Fibroblast of skin of left biceps (primary cell): ENCODE measurements around the gene PRKCE.

ENCODE experiments used
- DNase-seq, 2 experiments: peaks; one replicate each; pipeline ENCODE4 v3.0.0-alpha.2; 2013; ENCODE audit warnings: low read depth in 2 of 2

Gene PRKCE

DNA sequence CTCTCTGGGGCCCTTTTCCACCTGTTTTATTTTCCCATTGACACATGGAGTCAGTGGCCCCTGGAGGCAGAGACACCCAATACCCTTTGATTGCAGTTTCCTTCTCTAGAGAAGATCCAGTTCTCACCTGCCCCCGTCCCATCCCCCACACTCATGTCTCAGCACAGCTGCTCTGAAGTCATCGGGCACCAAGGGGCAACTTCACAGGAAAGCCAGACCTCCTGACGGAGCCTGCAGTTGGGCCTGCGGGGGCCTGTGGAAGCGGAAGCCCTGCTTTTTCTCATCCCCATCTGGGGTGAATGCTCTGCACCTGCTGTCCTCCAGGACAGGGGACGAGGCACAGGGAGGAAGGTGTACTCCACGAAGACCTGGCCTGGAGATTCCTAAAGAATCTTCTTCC, 337.4 kb downstream of the PRKCE start:
- no peak for DNase-seq

DNA sequence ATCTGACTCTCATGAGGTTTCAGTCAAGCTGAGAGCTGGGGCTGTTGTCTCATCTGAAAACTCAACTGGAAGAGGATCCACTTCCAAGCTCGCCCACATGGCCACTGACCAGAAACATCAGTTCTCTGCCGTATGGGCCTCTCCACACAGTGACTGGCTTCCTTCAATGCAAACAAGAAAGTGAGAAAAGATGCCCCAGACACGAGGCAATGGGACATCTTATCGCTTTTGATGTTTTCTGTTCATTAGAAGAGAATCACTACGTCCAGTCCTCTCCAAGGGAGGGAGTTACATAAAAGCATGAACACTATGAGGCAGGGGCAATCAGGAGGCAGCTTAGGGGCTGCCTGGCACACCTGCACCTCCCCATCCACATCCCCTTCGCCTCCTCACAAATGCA, 338.7 kb downstream of the PRKCE start:
- no peak for DNase-seq

DNA sequence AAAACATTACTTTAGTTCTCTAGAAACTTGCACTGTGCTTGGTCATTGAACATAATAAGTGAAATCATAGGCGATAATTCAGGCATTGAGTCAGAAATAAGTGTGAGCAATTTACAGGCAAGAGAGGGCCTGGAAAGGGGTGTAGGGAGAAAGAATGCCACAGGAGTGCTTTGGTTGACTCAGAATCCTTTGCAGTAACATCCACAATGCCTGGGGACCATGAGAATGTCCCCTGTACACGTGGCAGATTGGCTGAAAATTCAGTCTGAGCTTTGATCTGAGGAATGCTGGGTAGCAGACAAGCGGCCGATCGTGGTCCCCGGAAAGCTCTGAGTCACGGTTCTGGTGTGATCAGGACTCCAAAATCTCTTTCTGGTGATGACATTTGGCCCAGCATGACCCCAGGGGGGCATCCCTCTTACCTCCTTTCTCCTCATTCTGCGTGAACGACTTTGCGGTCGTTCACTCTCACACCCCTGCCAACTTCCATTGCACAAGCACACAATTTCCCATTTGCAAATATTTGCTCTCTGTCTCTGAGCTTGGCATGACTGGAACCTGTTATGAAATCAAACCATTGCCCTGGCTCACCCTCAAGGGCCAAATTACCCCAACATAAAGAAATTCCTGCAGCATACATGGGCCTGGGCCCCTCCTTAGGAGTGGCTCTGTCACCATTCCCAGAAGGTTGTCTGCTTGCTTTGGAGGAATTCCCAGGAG, 340.7 kb downstream of the PRKCE start:
- DNase-seq: peak in 1 of 2 experiments; percentile 34

DNA sequence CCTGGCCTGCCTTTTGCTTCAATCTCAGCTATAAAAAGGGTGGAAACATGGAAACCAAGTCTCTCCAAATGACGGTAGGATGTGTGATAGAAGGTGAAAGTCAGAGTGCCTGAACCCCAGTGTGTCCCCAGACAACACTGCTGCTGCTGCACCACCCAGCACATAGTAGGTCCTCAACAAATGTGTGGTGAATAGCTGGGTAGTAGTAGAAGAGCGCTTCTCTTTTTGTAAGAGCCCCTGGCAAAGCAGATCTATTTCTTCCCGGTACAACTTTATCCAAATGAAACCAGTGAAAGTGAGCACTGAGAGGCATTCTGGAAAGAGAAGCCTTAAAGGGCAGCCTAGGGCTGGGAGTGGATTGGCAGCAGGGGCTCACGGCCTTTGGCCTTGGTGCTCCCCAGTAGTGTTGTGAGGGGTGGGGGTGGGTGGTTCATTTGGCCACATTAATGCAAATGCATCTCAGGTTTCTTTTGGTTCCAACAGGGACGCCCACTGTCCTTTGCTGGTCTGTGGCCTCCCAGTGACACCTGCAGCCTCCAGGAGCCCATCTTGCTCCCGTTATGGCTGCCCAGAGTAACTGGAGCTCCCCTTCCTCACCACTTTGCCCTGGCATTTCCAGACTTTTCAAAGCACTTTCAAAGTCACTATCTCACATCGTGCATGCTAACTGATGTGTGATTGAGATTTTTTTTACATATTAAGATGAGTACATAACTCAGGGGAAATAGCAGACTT, 341.4 kb downstream of the PRKCE start:
- no peak for DNase-seq

DNA sequence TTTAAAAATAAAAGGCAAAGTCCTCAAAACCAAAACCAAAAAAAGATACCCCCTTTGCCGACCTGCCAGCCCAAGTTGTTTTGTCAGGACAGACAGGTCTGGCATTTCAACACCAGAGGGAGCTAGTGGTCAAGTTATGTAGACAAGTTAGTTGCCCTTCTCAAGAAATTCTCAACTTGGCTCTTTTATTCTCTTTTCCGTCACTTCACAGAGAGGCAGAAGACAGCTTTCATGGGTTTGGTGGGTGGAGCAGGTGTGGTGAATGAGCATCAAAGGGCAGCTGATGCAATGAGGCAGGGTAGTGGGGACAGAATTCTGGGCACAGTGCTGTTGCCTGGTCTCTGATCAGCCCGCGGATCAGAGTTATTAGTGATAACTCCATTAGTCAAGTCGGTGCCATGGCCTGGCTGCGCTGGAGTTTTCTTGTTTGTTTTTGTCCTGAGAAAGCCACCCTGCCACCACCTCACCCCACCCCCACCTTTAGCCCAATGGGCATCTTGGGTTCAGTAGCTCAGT, 342.1 kb downstream of the PRKCE start:
- DNase-seq: peak in 1 of 2 experiments; percentile 26

DNA sequence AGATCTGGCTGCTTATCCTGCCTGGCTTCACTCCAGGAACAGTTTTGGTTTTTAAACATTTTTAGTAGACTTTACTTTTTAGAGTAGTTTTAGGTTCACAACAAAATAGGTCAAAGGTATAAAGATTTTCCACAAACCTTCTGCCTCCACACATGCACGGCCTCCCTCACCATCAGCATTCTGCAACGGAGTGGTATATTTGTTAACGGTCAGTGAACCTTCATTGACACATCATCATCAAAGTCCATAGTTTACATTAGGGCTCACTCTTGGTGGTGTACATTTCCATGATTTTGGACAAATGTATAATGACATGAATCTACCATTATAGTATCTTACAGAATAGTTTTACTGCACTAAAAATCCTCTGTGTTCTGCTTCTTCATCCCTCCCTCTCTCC, 342.6 kb downstream of the PRKCE start:
- no peak for DNase-seq

DNA sequence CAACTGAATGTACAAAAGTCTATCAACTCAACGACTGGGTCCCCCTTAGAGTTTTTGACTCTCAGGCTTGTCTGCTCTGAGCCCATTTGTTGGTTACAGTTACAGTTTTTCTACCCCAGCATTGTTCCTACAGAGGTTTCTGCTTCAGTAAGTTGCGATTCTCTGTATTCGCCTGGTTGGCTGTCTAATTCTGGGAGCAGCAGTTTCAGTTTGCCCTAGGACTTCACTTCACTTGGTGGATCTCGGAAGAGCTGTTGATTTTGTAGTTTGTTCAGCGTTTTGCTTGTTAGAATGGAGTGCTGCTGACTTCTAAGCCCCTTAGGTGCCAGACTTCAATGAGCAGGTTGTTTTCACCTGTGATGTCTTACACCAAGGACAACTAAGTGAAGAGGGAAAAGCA, 349.2 kb downstream of the PRKCE start:
- no peak for DNase-seq

DNA sequence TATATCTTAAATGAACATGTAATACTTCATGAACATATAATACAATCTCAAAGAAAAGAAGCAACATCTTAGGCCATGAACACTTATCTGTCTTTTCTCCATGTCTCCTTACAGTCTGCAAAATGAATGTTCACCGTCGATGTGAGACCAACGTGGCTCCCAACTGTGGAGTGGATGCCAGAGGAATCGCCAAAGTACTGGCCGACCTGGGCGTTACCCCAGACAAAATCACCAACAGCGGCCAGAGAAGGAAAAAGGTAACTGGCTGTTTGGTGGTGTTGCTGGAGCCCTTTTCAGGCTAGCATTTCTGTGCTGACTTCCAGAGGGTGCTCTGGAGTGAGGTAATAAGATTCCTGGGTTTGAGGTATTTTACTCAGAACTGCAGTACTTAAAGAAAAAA, 349.8 kb downstream of the PRKCE start:
- DNase-seq: no peak

DNA sequence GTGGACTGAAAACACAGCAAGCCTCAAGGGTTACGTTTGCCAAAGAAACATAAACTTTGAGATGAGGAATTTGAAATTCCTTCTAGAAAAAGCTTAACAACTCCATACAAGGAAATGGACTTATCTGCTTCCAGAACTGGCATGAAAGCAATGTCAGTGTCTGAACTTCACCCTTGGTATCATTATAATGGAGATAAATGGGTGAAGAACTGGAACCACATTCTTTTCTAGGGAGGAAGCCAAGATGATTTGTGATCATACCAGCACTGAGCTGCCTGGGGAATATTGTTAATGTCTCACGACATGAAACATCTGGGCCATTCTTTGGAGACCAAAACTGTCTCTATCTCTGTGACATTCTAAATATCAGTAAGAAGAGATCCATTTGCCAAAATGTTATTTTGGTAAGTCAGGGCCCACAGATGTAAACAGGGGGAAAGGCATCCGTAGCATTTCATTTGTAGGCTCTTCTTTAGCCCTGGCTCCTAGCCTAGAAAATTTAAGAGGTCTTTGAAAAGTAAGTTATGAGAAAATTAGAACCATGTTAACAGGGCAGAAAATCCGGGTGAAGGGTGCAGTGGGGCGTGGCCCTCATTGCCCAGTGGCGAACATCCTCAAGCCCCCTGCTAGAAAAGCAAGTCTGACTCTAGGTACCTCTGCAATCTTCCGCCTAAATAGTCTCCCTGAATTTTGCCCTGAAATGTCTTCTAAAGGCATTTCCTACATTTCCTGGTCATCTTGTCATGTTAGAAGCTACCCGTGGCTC, 350.4 kb downstream of the PRKCE start:
- peak in 1 of 2 experiments; percentile 26 for DNase-seq

DNA sequence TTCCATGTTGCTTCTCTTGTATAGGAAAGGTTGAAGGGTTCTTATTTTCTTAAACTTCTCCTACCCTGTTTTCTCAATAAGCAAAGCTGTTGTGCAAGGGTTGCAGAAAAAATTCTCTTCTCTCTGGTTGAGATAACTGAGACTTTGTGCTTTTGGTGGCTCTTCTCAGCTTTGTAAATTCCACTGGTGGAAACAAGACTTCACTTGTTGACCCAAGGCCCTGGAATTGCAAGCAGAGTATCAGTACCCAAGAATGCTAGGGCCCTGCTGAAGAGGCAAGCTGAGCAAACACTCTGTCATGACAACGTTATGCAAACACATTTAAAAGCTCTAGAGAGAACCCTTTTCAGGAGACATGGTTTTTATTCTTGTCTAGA, 351.0 kb downstream of the PRKCE start:
- DNase-seq: no peak

DNA sequence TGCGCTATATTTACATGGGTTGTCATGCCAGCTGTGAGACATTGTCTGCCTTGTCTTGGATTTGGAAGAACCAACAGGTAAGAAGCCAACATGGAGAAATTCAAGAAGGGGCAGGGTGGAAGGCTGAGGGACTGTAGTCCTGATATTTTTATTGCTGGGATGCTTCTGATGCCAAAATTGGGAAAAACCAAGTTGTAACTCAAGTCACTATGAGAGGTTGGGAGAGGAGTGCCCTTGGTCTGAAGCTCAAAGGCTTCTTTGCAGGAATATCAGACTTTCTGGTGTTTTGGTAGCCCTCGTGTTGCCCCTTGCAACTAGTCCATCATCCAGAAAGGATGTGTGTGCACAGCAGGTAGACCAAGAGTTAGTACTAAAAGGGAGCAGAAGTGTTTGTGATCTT, 351.5 kb downstream of the PRKCE start:
- DNase-seq: no peak

DNA sequence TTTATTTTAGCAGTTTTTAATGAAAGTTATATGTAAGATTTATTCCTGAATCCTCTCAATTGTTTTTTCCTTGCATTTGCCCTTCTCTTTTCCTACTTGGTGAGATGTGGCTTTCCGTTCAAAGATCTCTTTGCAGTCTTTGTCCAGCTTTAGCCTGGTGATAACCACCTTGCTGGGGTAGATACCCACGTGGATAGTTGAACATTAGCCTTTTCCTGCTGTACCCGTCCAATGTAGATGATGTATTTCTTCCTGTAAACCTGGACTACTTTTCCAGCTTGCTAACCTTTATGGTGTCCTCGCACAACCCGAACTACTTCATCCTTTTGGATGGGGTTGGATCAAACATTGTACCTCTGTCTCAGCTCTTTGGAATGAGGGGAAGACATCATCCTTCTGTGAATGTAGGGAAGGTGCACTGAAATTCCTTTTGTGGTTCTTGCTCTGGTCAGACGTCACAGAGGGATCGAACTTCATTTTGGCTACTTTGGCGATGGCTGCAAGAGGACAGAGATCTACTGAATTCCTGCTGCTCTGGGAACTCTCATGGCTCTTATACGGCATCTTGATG, 352.5 kb downstream of the PRKCE start:
- DNase-seq: no peak

DNA sequence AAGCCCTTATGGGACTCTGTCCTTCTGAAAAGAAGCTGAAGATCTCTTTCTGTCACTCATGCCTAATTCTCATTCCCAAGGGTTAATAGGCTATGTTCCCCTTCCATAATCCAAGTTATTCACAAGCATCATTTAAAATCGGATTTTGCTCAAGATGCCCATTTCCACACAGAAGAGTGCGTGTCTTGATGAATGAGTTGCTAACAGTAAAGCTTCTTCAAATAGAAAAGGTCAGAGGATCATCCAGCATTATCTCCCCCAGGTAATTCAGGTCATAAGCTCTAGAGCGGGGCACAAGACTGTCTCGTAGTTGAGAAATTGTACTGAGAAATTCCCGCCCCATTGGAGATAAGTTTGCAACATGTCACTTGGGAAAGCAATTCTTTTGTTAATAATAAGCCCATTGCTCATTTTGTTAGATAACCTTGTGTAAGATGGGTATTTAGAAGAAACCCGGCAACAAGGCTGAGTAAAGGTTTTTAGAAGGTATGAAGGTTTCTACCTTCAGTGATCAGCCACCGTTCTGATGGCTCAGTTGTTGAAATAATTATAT, 355.1 kb downstream of the PRKCE start:
- DNase-seq: no peak

DNA sequence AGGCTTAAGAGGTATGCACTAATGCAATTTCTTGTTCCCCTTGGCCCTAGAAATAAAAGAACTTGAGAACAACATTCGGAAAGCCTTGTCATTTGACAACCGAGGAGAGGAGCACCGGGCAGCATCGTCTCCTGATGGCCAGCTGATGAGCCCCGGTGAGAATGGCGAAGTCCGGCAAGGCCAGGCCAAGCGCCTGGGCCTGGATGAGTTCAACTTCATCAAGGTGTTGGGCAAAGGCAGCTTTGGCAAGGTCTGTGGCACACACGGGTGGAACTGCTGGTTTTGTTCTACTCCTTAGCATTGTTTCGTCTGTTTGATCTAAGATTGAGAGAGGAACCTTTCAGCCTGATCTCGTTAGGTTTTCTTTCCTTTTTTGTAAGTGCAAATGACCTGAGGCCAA, 355.9 kb downstream of the PRKCE start:
- DNase-seq: no peak

DNA sequence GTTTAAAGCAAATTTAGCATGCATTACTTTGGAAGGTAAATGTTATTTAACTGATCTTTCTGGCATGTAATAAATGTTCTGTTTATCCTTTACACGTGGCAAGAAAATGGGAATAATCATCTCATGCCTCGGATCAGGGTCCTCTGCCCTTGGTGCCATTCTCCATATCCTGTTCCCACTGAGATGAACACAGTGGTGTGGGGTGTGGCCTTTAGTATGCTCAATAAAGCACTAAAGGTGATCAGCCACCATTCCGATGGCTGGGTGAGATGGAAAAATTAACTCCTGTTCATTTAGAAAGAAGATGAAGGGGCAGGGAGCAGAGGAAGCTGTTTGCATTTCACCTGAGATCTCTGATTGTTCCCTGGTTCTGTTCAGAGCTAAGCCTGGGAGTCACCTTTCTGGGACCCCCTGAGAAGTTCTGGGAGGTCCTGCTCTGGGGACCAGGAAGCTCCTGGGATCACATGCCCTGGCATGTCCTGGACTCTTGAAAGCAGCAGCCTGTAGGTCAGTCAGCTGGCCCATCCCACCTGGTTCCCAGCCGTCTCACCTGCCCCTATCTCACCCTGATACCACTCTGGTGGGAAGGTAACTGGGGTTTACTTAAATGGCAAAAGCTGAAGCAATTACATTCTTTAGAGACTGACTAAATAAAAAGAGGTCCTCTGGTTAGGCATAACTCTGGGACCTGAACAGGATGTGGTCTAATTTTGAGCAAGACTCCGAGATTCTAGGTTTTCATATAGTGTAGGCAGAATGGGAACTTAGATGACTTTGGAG, 356.8 kb downstream of the PRKCE start:
- no peak for DNase-seq

DNA sequence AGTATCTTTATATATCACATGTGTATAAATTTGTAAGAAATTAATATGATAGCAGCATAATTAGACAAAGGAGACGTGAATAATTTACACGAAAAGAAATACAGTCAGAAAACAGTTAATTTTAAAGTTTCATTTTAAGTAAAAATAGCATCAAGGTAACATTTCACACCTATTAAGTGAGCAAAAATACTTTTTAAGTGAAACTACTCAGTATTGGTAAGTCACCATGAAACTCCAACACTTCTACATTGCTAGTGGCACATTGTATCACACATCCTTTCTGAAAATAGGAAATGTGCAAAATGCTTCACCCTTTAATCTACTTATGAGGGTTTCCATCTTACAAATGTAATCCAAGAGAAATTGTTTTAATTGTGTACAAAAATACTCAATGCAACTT, 357.8 kb downstream of the PRKCE start:
- no peak for DNase-seq

DNA sequence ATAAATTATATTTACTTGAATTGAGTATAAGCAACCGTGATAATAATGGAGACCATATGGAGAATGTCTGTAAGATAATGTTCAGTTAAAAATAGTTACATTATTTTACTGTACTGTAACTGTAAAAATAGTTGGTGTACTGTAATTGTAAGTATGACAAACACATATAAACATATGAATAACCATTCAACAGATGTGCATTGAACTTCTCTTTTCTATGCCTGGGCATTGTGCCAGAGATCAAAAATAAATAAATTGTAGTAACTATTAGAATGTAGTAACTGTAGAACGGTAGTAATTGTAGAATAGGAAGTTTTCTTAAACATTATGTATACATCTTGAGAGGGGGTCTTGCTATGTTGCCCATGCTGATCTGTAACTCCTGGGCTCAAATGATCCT, 358.3 kb downstream of the PRKCE start:
- no peak for DNase-seq

DNA sequence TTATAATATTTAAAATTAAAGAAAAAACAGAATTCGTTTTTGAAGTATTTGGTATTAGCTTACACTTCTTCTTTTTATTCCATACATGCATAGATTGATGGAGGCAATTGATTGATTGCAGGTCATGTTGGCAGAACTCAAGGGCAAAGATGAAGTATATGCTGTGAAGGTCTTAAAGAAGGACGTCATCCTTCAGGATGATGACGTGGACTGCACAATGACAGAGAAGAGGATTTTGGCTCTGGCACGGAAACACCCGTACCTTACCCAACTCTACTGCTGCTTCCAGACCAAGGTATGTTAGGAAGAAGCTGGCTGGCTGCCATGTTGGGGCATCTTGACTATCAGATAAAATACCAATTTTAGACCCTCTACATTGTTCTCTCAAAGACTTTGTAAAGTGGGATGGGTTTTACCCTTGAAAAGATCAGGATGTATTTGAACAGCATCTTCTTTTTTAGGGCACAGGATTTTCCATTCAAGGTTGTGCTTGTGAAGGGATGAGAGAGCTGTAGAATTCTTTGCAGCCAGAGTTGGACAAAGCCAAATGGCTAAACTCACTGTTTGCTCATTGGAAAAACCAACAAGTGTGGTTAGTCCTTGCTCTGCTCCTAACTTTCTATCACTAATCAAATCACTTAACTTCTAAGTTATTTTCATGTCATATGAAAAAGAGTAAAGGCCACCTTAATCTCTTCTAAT, 358.9 kb downstream of the PRKCE start:
- DNase-seq: no peak

DNA sequence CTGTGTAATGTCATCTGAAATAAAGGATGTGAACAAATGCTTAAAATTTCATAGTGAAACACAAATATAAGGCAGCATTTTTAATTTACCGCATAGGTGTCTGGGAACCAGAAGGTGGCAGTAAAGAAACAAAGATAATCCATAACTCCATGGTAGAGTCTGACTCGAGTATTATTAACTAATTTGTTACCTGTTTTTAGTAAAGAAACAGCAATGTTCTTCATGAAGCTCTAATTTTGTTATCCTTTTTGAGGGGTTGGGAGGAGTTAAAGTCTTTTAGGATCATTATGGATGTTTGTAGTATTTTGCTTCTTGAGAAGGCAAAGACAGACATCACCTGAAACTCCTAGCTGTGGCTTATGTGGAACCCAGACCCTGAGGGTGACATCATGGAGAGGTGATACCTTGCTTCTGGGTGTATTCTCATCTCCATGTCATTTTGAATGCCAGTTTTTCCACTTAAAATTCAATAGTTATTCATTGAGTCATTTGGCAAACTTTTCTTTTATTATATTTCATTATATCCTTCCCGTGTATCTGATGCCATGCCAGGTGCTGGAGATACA, 359.5 kb downstream of the PRKCE start:
- no peak for DNase-seq

DNA sequence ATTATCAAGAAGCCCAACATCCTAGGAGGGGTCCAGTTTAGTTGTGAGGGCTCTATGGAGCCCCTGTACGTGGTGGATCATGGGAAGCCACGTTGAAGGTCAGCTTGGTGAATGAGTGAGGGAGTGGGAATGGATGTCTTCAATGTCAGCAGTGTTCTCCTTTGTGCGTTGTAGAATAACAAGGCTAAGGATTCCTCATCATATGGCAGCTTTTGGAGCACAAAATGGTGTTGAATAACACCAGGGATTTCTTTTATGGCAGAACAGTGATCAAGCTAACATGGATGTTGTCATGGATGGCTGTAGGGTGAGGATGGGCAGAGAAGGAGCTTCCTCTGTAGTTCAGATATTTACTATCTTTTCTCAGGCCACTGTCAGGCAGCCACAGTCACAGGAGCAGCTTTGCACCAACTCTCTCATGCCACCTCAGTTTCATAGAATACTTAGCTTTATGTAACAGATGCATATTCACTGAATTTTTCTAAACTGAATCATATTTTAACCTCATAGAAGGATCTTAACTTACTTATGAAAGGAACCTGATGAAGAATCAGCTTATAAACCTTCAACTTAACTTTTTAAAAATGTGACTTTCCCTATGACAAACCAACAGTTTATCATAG, 361.3 kb downstream of the PRKCE start:
- no peak for DNase-seq
